HG02610 (cell line): Measurements from ENCODE around the gene SLC9A3.

Experiments used
- ATAC-seq: cut with Tn5 transposase; IDR thresholded peaks from one replicate; pipeline ENCODE4 v1.9.1; 2021; ENCODE audit warnings: mild to moderate bottlenecking, moderate library complexity; ENCODE audit not compliant: unreplicated experiment

SLC9A3 gene

DNA sequence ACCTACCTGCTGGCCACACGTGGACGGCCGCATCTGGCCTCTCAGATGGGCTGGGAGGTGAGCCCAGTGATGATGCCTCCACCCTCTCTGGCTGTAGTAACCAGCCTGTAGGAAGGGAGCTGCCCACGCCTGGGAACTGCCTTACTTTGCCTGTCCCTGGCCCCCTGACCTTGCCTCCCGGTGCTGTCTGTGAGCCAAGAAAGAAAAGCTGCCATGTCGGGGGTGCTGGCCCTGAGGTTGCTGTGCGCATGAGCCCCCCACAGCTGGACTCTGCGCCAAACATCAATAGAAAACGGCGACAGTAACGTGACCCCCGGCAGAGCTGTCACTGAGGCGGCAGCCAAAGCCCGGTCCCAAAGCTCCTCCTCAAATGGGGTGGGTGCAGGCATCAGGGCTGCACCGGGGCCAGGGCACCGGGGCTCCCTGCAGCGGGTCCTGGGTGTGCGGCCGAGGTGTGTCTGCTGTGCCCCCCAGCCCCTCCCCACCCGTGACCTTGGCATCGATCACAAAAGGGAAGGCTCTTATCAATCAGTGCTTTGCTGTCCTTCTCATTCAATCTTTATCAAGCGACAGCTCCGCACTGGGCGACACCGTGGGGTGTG is 15.3 kb upstream of the SLC9A3 start:
- ATAC-seq, result no peak

DNA sequence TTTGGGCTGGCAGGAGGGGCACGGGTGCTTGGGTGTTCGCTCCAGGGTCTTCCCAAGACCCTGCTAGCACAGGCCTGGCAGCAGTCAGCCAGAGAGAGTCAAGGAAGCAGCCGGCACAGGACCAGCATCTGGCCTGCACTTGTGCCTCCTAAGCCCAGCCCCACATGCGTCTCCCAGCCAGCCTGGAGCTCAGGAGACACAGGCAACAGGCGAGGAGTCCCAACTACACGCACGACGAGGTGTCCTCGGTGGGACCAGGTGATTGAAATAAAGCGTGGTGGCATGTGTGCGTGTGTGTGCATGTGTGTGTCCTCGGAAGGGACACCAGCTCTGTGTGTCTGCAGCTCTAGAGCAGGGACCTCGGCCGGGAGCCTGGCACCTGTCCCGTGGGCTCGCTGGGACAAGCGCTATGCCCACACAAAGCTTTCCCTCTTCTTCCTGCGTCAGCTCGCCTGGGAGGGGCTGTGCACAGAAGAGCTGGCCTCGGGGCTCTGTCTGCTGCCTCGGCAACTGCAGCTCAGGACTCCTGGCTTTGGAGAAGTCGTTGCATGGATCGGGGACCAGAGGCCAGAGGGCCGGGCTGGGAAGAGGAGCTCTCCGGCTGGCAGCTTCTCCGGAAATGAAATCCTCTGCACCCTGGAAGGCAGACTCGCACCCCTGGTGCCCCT is 14.7 kb upstream of the SLC9A3 start:
- ATAC-seq, result no peak

GRCh38 chr5:538271-538771 is 14.1 kb upstream of the SLC9A3 start:
- ATAC-seq, result no peak

DNA sequence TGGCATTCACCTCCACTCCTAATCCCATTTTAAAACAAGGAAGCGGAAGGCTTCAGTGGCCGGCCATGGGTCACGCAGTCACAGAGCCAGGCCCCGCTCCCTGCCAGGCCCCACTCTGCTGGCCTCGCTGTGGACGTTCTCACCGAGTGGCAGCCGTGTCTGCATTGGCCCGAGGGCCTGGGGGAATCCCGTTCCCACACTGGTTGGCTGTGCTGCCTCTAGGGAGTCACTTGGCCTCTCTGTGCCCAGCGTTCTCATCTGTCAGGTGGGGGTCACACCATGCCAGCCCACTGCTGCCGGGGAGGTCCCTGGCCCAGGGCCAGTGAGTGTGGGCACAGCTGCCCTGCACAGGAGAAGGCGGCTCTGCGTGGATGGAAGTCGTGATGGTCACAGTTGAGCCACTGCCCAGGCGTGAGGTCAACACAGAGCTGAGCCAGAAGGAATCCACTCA is 13.4 kb upstream of the SLC9A3 start:
- no peak for ATAC-seq

DNA sequence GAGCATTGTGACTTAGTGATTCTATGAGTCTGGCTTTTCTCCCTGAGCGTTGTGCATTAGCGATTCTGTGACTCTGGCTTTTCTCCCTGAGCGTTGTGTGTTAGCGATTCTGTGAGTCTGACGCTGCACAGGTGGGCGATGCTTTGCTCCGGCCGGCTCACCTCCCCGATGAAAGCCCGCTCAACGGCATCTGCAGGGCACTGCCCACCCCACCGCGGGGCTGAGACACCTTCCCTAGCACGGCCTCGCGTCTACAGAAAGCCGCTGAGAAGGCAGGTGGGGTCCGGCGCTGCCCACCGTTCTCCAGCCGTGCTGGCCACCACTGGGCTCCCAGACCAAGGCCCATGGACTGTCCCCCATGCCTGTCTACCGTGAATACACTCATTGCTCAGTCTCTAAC is 12.8 kb upstream of the SLC9A3 start:
- no peak for ATAC-seq

DNA sequence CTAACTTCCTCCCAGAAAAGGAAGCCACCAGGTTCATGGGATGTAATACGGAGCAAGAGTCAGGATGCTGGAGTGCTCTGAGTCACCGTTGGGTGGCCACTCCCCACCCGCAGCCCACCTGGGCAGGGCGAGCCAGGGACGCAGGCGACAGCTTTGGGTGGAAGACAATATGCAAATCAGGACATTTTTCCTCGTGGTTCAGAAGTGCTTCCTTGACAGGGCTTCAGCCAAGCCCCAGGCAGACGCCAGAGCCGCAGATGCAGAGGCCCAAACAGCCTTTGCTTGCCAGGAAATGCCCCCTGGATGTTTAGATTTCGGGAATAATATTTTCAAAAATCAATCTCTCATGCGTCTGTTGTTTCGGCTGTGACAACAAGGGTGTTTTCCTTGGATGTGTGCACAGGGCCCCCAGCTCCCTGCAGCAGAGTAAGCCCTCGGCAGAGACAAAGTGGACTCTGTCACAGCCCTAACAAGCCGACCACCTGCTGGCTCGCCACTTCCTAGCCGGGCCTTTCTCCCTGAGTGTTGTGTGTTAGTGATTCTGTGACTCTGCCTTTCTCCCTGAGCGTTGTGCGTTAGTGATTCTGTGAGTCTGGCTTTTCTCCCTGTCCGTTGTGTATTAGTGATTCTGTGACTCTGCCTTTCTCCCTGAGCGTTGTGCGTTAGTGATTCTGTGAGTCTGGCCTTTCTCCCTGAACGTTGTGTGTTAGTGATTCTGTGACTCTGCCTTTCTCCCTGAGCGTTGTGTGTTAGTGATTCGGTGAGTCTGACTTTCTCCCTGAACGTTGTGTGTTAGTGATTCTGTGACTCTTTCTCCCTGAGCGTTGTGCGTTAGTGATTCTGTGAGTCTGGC is 11.8 kb upstream of the SLC9A3 start:
- no peak for ATAC-seq

DNA sequence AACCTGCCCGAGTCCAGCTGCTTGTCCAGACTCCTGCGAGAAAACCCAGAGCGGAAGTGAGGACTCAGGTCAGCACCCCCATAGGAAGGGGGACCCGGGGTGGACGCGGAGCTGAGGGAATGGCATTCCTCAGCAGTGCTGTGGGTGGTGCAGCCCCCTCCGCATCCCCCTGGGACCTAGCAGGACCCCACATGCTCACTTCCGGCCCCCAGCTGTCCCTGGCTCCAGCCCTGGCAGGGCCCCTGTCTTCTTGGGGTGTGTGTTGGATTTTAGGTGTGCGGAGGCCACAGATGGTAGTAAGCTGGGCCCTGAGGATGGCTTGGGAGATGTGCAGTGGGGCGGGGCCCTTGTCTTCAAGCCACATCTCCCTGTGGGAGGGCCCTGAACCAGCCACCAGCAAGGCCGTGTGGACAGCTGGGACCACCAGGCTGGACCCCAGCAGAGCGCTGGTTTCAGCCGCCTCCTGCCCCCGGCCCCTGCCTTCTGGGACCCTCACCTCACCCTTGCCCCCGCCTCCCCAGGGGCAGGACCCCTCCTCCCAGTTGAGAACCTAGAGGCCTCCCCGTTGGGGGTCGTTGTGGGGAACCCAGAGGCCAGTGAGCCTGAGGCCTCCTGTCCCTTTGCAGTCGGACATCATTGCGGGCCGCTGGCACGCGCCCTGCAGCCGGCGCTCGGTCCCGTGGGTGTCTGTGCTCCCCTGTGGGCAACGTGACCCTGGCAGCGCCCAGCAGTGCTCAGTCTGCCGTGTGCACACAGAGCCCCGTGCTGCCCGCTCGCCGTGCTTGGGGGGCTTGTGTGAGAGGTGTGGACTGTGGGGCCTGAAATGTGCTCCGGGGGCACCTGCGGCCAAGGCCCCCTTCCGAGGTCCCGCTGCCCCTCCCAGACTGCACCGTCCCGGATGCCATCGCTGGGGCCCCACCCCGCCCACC is 10.8 kb upstream of the SLC9A3 start:
- ATAC-seq, result no peak

- ATAC-seq, result no peak
These were observed 9.9 kb upstream of the SLC9A3 start for GRCh38 chr5:533955-534742.

- no peak for ATAC-seq
These were observed 9.2 kb upstream of the SLC9A3 start for GRCh38 chr5:533243-533954.

GRCh38 chr5:532521-533242 is 8.4 kb upstream of the SLC9A3 start:
- no peak for ATAC-seq

DNA sequence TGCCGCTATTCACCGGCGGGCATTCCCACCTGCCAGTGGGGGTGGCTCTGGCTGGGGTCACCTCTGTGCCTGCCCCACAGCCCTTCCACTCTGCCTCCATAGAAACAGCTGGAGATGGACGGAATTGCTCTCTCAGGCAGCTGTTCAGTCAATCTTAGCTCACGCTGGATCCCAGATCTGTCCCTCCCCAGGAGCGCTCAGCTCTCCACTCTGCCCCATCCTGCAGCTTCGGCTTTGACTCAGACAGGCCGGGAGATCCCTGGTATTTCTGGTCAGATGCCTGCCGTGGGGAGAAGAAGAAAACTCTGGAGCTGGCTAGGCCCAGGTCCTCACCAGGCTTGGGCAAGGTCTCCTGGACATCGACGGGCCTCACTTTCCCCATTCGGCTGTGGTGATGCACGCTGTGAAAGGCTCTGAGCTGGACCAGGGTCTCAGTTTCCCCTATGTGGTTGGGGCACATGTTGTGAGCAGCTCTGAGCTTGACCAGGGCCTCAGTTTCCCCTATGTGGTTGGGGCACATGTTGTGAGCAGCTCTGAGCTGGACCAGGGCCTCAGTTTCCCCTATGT is 7.6 kb upstream of the SLC9A3 start:
- no peak for ATAC-seq

- ATAC-seq, result no peak
These were observed 7.0 kb upstream of the SLC9A3 start for GRCh38 chr5:531101-531748.

DNA sequence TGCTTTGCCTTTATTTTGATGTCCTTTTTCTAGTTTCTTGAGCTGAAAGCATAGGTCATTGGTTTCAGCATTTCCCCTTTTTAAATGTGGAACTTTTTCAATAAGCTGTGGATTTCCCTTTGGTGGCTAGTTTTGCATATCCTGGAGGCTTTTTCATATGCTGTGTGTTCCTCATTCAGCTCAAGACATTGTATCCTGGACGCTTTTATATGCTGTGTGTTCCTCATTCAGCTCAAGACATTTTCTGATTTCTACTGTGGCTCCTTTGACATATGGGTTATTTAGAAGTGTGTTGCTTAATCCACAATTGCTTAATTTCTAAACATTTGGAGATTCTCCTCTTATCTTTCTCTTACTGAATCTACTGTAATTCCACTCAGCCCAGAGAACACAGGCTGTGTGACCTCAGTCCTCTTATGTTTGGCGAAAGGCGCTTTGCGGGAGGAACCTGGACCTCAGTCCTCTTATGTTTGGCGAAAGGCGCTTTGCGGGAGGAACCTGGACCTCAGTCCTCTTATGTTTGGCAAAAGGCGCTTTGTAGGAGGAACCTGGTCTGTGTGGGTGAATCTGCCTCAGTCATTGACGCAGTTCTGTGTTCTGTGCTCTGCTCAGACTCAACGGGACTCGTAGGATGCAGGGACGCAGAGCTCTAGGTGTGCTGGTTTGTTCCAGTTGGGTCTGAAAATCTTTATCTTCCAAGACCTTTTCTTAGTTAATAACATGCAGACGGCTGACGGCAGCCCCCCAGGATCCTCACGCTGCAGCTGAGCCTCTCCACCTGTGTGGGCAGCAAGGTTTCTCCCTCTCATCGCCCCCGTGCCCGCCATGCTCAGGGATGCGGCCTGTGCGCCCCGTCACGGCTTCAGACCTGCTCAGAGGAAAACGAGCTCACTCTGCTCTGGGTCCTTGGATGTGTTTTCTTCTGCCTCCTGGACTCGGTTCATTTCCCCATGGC is 6.0 kb upstream of the SLC9A3 start:
- peak; percentile 47 for ATAC-seq

GRCh38 chr5:528629-529511 is 4.6 kb upstream of the SLC9A3 start:
- no peak for ATAC-seq
